Heart left ventricle (tissue), 16 donors: ENCODE measurements around the gene SOX6. TPM values are rescaled to one million over a fixed set of nuclear protein-coding genes. Genes with fewer than 3 reads are reported as not detected.

ENCODE experiments used
- ATAC-seq, 4 donors: fragments of 200-7000 bp; cut with Tn5 transposase; one replicate each; pipeline ENCODE4 v1.9.1; 2020 to 2022; ENCODE audit warnings: moderate library complexity in 4 of 4, mild to moderate bottlenecking in 3 of 4, moderate number of reproducible peaks in 1 of 4
- DNase-seq, 5 donors: peaks; one replicate each; pipeline ENCODE4 v3.0.0-alpha.2; 2020
- H3K27ac ChIP-seq, 12 donors: fragments of 200-600 bp; sonication (generic) in 4 of 12; one replicate each; pipeline versions ENCODE4 v1.5.0 to v1.8.0; 2016 to 2022; ENCODE audit warnings: mild to moderate bottlenecking in 2 of 12
- H3K27me3 ChIP-seq, 9 donors: fragments of 200-600 bp; sonication (generic) in 2 of 9; one replicate each; pipeline versions ENCODE4 v1.5.1 to v1.8.0; 2016 to 2022; ENCODE audit warnings: mild to moderate bottlenecking in 3 of 9
- H3K36me3 ChIP-seq, 9 donors: fragments of 200-600 bp; sonication (generic) in 2 of 9; one replicate each; pipeline versions ENCODE4 v1.5.0 to v1.8.0; 2018 to 2022; ENCODE audit warnings: mild to moderate bottlenecking in 2 of 9
- H3K4me1 ChIP-seq, 12 donors: fragments of 200-600 bp; sonication (generic) in 4 of 12; one replicate each; pipeline versions ENCODE4 v1.5.0 to v1.8.0; 2016 to 2022; ENCODE audit warnings: mild to moderate bottlenecking in 3 of 12
- H3K4me3 ChIP-seq, 12 donors: fragments of 200-600 bp; sonication (generic) in 4 of 12; one replicate each; pipeline versions ENCODE4 v1.5.0 to v1.8.0; 2017 to 2022; ENCODE audit warnings: mild to moderate bottlenecking in 9 of 12, moderate library complexity in 4 of 12
- H3K9me3 ChIP-seq, 12 donors: fragments of 200-600 bp; sonication (generic) in 4 of 12; one replicate each; pipeline versions ENCODE4 v1.5.0 to v1.8.0; 2016 to 2022; ENCODE audit warnings: mild to moderate bottlenecking in 1 of 12
- CTCF ChIP-seq, 12 donors: fragments of 200-600 bp; sonication (generic) in 4 of 12; IDR thresholded peaks; one replicate each; pipeline versions ENCODE4 v1.5.0 to v1.8.0; 2018 to 2022; ENCODE audit warnings: antibody characterized with exemption in 12 of 12, mild to moderate bottlenecking in 5 of 12
- POLR2A ChIP-seq, 2 donors: fragments of 450-650 bp; IDR thresholded peaks; one replicate each; pipeline ENCODE4 v1.6.1; 2017; ENCODE audit warnings: antibody characterized with exemption in 2 of 2, mild to moderate bottlenecking in 2 of 2, moderate library complexity in 2 of 2
- WGBS, 4 donors: extraction: QIAGEN DNeasy Blood & Tissue Kit in 2 of 4; methylation state at CpG; one replicate each; pipeline versions ENCODE4 v1.1.5 to v1.1.7; 2013 to 2018; 5-methylcytosine and 5-hydroxymethylcytosine counted together
- intact Hi-C, 10 donors: fragments of 100-400 bp; cut with DNase I; formaldehyde crosslinking; loops; one replicate each; pipeline versions ENCODE4 v1.11.1 to v1.14.2; 2022
- polyA plus RNA-seq, 2 donors: library from polyadenylated mRNA; stranded (reverse); fragments of 200-250 nt; gene quantifications; one replicate each; pipeline ENCODE4 v1.2.3, GENCODE V29; 2013
- total RNA-seq, 9 donors: library from RNA; depleted of rRNA in 2 of 9; stranded (reverse); fragments of >200 nt in 2 of 9; fragmentation: NEBNext Ultra II Directional in 3 of 9; extraction: Animal tissue kit (Norgen Biotek cat#: 25700) in 3 of 9; gene quantifications; one replicate each; pipeline versions ENCODE4 v1.1.0 to v1.2.4, GENCODE V29; 2016 to 2023
- donor health status: ischemic (EF 13 %, LVEDD 7.1; RV severe dilation, severe dysfunction).
- donor health status: healthy with polysubstance abuse.
- donor health status: DM: no; HTN: yes; CAD: no.
- donor health status: DM: no; HTN: no; CAD: no.
- donor health status: ischemic (EF 25% LVEDD 6.9; RV normal size, moderate dysfunction).
- donor health status: ischemic (EF 25% LVEDD 5.7; RV mildly dilated, moderate dysfunction).
- donor health status: healthy.
- donor health status: DM: yes; HTN: yes; CAD: no.
- donor health status: ischemic (EF 35%, LVEDD 5.7; RV mildly dilated, moderate dysfunction).
- donor health status: nonischemic (EF 11% LVEDD 7.7; RV severe dilation, severe dysfunction).
- donor health status: DM: yes; HTN: yes; CAD: no.
- donor health status: PGD.
- donor health status: ischemic (EF 29% LVEDD 5.4; RV normal size, mild dysfunction).
- donor health status: nonischemic (EF 23%, LVEDD 6.1; RV moderate dilation, normal function).

SOX6 gene
- total and polyA plus RNA-seq, 11 donors: 1.5 to 39.6 (median 15.6) TPM

GRCh38 chr11:16096336-16096735 is 260.0 kb downstream of the SOX6 start:
- Histone ChIP-seq H3K27ac (no peak overlapping the region), H3K9me3 (no peaks in the 10 kb centered on the region), H3K4me3 (no peak overlapping the region), H3K4me1 (peaks cover 0 to 21% (median 0%) of the 10 kb centered on the region in 12 donors), H3K27me3 (no peaks in the 10 kb centered on the region), H3K36me3 (no peaks in the 10 kb centered on the region)
- ATAC-seq (no peak), DNase-seq (no peak)
- intact Hi-C loops: no loop called here
- TF ChIP-seq POLR2A (IDR thresholded peaks at IDR 0.05): no peak
- WGBS, 4 donors: 95 to 96% (median 95%) methylated on average over 2 of the region's 2 CpGs

GRCh38 chr11:16095756-16096155 is 260.6 kb downstream of the SOX6 start:
- Histone ChIP-seq H3K4me1 (peaks cover 0 to 21% (median 0%) of the 10 kb centered on the region in 12 donors), H3K27ac (no peak overlapping the region), H3K27me3 (no peaks in the 10 kb centered on the region), H3K36me3 (no peaks in the 10 kb centered on the region), H3K4me3 (no peak overlapping the region), H3K9me3 (no peaks in the 10 kb centered on the region)
- 86 to 96% (median 89%) methylated on average over 1 of the region's 1 CpG for WGBS, 4 donors
- TF ChIP-seq POLR2A (IDR thresholded peaks at IDR 0.05) (no peak), CTCF (IDR thresholded peaks at IDR 0.05) (no peak)
- no peak for ATAC-seq
- DNase-seq: no peak
- intact Hi-C loops: no loop called here

GRCh38 chr11:16093889-16094653 is 262.3 kb downstream of the SOX6 start:
- no peak overlapping the region for H3K4me3 ChIP-seq
- ATAC-seq (no peak), DNase-seq (no peak)
- no peaks in the 10 kb centered on the region for H3K36me3 ChIP-seq
- TF ChIP-seq POLR2A (IDR thresholded peaks at IDR 0.05) (no peak), CTCF (IDR thresholded peaks at IDR 0.05) (no peak)
- H3K27ac ChIP-seq: no peak overlapping the region
- H3K4me1 ChIP-seq: peaks cover 0 to 18% (median 0%) of the 10 kb centered on the region in 12 donors
- WGBS, 4 donors: 76 to 88% (median 85%) methylated on average over 3 of the region's 3 CpGs
- intact Hi-C loops: no loop called here
- H3K27me3 ChIP-seq: no peaks in the 10 kb centered on the region
- no peaks in the 10 kb centered on the region for H3K9me3 ChIP-seq

- no peaks in the 10 kb centered on the region for H3K27me3 ChIP-seq
- WGBS, 4 donors: 87 to 95% (median 91%) methylated on average over 1 of the region's 1 CpG
- intact Hi-C loops: no loop called here
- no peaks in the 10 kb centered on the region for H3K9me3 ChIP-seq
- DNase-seq (no peak), ATAC-seq (no peak)
- TF ChIP-seq POLR2A (IDR thresholded peaks at IDR 0.05): no peak
- TF ChIP-seq CTCF (IDR thresholded peaks at IDR 0.05): no peak
- no peaks in the 10 kb centered on the region for H3K36me3 ChIP-seq
- H3K4me1 ChIP-seq: peaks cover 0 to 13% (median 0%) of the 10 kb centered on the region in 12 donors
- no peak overlapping the region for H3K27ac ChIP-seq
- no peak overlapping the region for H3K4me3 ChIP-seq
Measured at GRCh38 chr11:16091862-16092261, 264.5 kb downstream of the SOX6 start.
